Esophagus muscularis mucosa (tissue), 4 donors: ENCODE data around the gene YY1AP1. TPM values are rescaled to one million over a fixed set of nuclear protein-coding genes. Genes with fewer than 3 reads are reported as not detected.
"Not testable (repeated sequence)": the region's sequence is repeated elsewhere in the genome, so short reads cannot be mapped to it uniquely, and the experiment has no call there.

Experiments
- DNase-seq: peaks from one replicate; pipeline ENCODE4 v3.0.0-alpha.2; 2017; ENCODE audit errors: extremely low spot score
- H3K27ac ChIP-seq, 4 donors: fragments of 200-600 bp; sonication (generic); replicated peaks in 1 of 4; 1 replicate in 3 of 4; 2 replicates in 1 of 4; pipeline ENCODE4 v1.5.1; 2016 to 2019; ENCODE audit warnings: mild to moderate bottlenecking in 1 of 4
- H3K27me3 ChIP-seq, 4 donors: fragments of 200-600 bp; sonication (generic); one replicate each; pipeline versions ENCODE4 v1.5.1 to v1.6.0; 2016 to 2019
- H3K36me3 ChIP-seq, 4 donors: fragments of 200-600 bp; sonication (generic); one replicate each; pipeline ENCODE4 v1.5.1; 2016 to 2019
- H3K4me1 ChIP-seq, 4 donors: fragments of 200-600 bp; sonication (generic); one replicate each; pipeline ENCODE4 v1.5.1; 2016 to 2019
- H3K4me3 ChIP-seq, 4 donors: fragments of 200-600 bp; sonication (generic); 1 replicate in 2 of 4; 2 replicates in 2 of 4; pipeline ENCODE4 v1.5.1; 2016 to 2019; ENCODE audit warnings: mild to moderate bottlenecking in 4 of 4, moderate library complexity in 1 of 4
- H3K9me3 ChIP-seq, 4 donors: fragments of 200-600 bp; sonication (generic); 1 replicate in 3 of 4; 2 replicates in 1 of 4; pipeline ENCODE4 v1.5.1; 2016 to 2019
- CTCF ChIP-seq, 3 experiments: fragments of 200-600 bp in 2 of 3; fragments of 450-650 bp in 1 of 3; sonication (generic) in 2 of 3; IDR thresholded peaks; one replicate each; pipeline ENCODE4 v1.5.1; 2017 to 2019; ENCODE audit warnings: antibody characterized with exemption in 3 of 3, mild to moderate bottlenecking in 2 of 3, moderate library complexity in 1 of 3
- EP300 ChIP-seq: sonication (generic); formaldehyde crosslinking; IDR thresholded peaks from one replicate; pipeline ENCODE4 v1.6.1; 2017; ENCODE audit warnings: antibody characterized with exemption
- POLR2A ChIP-seq: fragments of 450-650 bp; IDR thresholded peaks from one replicate; pipeline ENCODE4 v1.6.1; 2017; ENCODE audit warnings: antibody characterized with exemption, moderate library complexity, mild to moderate bottlenecking, low read depth
- POLR2AphosphoS5 ChIP-seq, 2 donors: sonication (generic); formaldehyde crosslinking; IDR thresholded peaks; one replicate each; pipeline ENCODE4 v1.6.1; 2017; ENCODE audit warnings: antibody characterized with exemption in 2 of 2
- WGBS: methylation state at CpG from one replicate; pipeline ENCODE4 v1.1.5; 2018; 5-methylcytosine and 5-hydroxymethylcytosine counted together
- intact Hi-C: fragments of 100-400 bp; cut with DNase I; formaldehyde crosslinking; loops from one replicate; pipeline ENCODE4 v1.15.1; 2023
- total RNA-seq, 4 donors: library from RNA; depleted of rRNA; stranded (reverse); fragments of >200 nt; gene quantifications; one replicate each; pipeline versions ENCODE4 v1.1.0 to v1.2.1, GENCODE V29; 2016

Gene YY1AP1
- total RNA-seq, 4 donors from 2014 or later = 136 to 164 (median 144) TPM

- no peak for DNase-seq
- H3K27ac ChIP-seq = no peak overlapping the region
Measured at GRCh38 chr1:155623357-155623756, 65.2 kb downstream of the YY1AP1 start.

GRCh38 chr1:155622191-155622590 is 66.4 kb downstream of the YY1AP1 start:
- H3K4me1 ChIP-seq = no peaks in the 10 kb centered on the region
- no peak for TF ChIP-seq POLR2A
- TF ChIP-seq EP300 = no peak
- TF ChIP-seq CTCF (IDR thresholded peaks at IDR 0.05) = no peak
- TF ChIP-seq POLR2AphosphoS5 (IDR thresholded peaks at IDR 0.05) = no peak
- 95% methylated on average over 2 of the region's 2 CpGs for WGBS
- H3K4me3 ChIP-seq = no peak overlapping the region
- no peaks in the 10 kb centered on the region for H3K36me3 ChIP-seq
- no peaks in the 10 kb centered on the region for H3K9me3 ChIP-seq
- no peak for DNase-seq
- intact Hi-C loops = no loop called here
- H3K27ac ChIP-seq = no peak overlapping the region
- H3K27me3 ChIP-seq = no peaks in the 10 kb centered on the region

More at GRCh38 chr1:155623357-155623756, 65.2 kb downstream of the YY1AP1 start:
- H3K36me3 ChIP-seq = no peaks in the 10 kb centered on the region
- TF ChIP-seq POLR2A = no peak
- no peak for TF ChIP-seq POLR2AphosphoS5 (IDR thresholded peaks at IDR 0.05)
- no peaks in the 10 kb centered on the region for H3K9me3 ChIP-seq
- no peak overlapping the region for H3K4me3 ChIP-seq
- no peaks in the 10 kb centered on the region for H3K27me3 ChIP-seq
- intact Hi-C loops = no loop called here
- 88% methylated on average over 1 of the region's 1 CpG for WGBS
- no peaks in the 10 kb centered on the region for H3K4me1 ChIP-seq

- H3K27me3 ChIP-seq, H3K27ac ChIP-seq, H3K4me1 ChIP-seq, H3K4me3 ChIP-seq, DNase-seq, H3K9me3 ChIP-seq, intact Hi-C loops: not testable (repeated sequence)
- peaks cover 0 to 25% (median 14%) of the 10 kb centered on the region in 4 donors for H3K36me3 ChIP-seq
- no CpG with 5 or more reads among the region's 2 CpGs for WGBS
Measured at GRCh38 chr1:155613226-155613625, 75.3 kb downstream of the YY1AP1 start.

GRCh38 chr1:155610257-155610647 is 78.3 kb downstream of the YY1AP1 start:
- H3K9me3 ChIP-seq, H3K27me3 ChIP-seq, intact Hi-C loops, DNase-seq, H3K4me1 ChIP-seq: not testable (repeated sequence)
- no CpG with 5 or more reads among the region's 33 CpGs for WGBS
- peak overlapping the region in 2 of 4 donors; percentile 44 to 74 for H3K27ac ChIP-seq
- peaks cover 0 to 25% (median 14%) of the 10 kb centered on the region in 4 donors for H3K36me3 ChIP-seq
- peak overlapping the region; percentile 60 to 71 (median 69) for H3K4me3 ChIP-seq

- WGBS = 19% methylated on average over 18 of the region's 47 CpGs
- TF ChIP-seq POLR2AphosphoS5 (IDR thresholded peaks at IDR 0.05) (peak; percentile 67 to 68), EP300 (no peak), POLR2A (no peak), CTCF (IDR thresholded peaks at IDR 0.05) (peak in 1 of 3 experiments; percentile 15)
- Histone ChIP-seq H3K27me3 (no peaks in the 10 kb centered on the region), H3K4me3 (peak within 1 kb of the TSS; percentile 60 to 71 (median 69)), H3K4me1 (peaks cover 3 to 5% (median 4%) of the 10 kb centered on the region in 4 donors), H3K36me3 (peaks cover 0 to 19% (median 14%) of the 10 kb centered on the region in 4 donors), H3K27ac (peak within 1 kb of the TSS; percentile 72 to 83 (median 76)), H3K9me3 (no peaks in the 10 kb centered on the region)
- intact Hi-C loops = no loop called here
- peak; percentile 99 for DNase-seq
Measured at GRCh38 chr1:155609515-155610256, 78.9 kb downstream of the YY1AP1 start, which contains the start of gene MSTO1. Gene MSTO1, plus strand, starts transcription at chr1:155610218. Its CDS starts 31 bp downstream, at chr1:155610249.

Other genes starting within 250 kb of the YY1AP1 start
- 10 to 100 TPM; 63.3 to 75.6 (median 67.7) TPM for gene ASH1L, start 126.0 kb downstream of the YY1AP1 start, total RNA-seq
- 10 to 100 TPM in 3 of 4 donors, 1 to 10 TPM in 1; 5.7 to 13.4 (median 11.2) TPM for gene MSTO1, start 78.6 kb downstream of the YY1AP1 start, total RNA-seq
- 100 to 1,000 TPM in 1 of 4 donors, 10 to 100 TPM in 3; 73.5 to 131 (median 87.9) TPM for gene DAP3, start 317 bp upstream of the YY1AP1 start, total RNA-seq
- 10 to 100 TPM; 26.5 to 49.8 (median 28.3) TPM for gene GON4L, start 168.4 kb upstream of the YY1AP1 start, total RNA-seq
- gene SYT11, start 170.8 kb upstream of the YY1AP1 start, total RNA-seq = 10 to 100 TPM in 3 of 4 donors, 1 to 10 TPM in 1; 8.3 to 25.2 (median 20.3) TPM
- 10 to 100 TPM; 23.0 to 36.8 (median 32.3) TPM for gene RIT1, start 222.6 kb upstream of the YY1AP1 start, total RNA-seq
- 10 to 100 TPM; 25.8 to 41.5 (median 29.2) TPM for gene KHDC4, start 245.6 kb upstream of the YY1AP1 start, total RNA-seq